HPDE6-E6E7 (cell line): Measurements from ENCODE around the gene OARD1.

ENCODE experiments used
- DNase-seq: peaks from one replicate; pipeline ENCODE4 v3.0.0; 2011; ENCODE audit warnings: missing footprints; ENCODE audit errors: extremely low spot score

The OARD1 gene

GRCh38 chr6:41047745-41048732, 24.1 kb downstream of the OARD1 start:
- DNase-seq, result no peak

- DNase-seq, result no peak
Measured at GRCh38 chr6:41047306-41047705, 24.9 kb downstream of the OARD1 start.

GRCh38 chr6:41046084-41046483, 26.1 kb downstream of the OARD1 start:
- no peak for DNase-seq

GRCh38 chr6:41045664-41046063, 26.5 kb downstream of the OARD1 start:
- no peak for DNase-seq

- no peak for DNase-seq
Measured at GRCh38 chr6:41043151-41043550, 29.0 kb downstream of the OARD1 start.

DNA sequence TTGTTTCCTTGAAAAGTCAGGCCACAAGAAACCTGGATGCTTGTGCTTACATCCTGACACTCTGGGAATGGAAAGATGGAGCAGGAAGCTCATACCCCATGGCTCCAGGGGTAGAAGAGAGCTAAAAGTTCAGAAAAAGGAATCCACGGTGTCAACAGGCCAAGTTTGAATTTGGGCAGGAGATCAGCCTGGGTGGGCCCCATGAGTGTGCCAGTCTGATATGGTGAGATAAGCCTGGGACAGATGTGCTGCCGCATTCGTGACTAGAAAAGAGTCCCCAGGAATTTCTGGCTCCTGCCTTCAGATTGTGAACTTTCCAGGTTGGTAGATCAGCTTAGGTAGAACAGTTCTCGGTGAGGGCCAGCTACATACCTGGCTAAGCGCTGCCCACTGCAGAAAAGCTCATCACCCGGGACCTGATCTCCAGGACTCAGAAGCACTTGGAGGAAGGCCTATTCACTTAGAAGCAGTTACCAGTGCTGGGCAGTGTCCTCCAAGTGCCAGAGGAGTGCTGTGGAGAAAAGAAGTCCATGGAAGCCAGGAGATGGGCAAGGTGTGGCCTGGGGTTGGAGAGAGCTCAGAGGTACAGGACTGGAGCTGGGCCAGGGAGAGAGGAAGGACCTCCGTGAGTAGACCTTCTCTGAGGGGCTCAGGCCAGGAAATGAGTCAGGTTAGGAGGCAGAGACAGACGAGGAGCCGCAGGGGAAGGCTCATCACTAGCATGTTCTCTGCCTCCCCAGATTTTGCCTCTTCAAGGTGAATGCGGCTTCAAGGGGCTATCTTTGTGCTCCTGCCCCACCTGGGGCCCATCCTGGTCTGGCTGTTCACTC, 29.7 kb downstream of the OARD1 start, which contains the start of gene TSPO2:
Gene TSPO2 (plus strand): TSS at position 242 of the 830 bp plus-strand sequence. CDS start 519 bp downstream, at position 761.
- no peak for DNase-seq

DNA sequence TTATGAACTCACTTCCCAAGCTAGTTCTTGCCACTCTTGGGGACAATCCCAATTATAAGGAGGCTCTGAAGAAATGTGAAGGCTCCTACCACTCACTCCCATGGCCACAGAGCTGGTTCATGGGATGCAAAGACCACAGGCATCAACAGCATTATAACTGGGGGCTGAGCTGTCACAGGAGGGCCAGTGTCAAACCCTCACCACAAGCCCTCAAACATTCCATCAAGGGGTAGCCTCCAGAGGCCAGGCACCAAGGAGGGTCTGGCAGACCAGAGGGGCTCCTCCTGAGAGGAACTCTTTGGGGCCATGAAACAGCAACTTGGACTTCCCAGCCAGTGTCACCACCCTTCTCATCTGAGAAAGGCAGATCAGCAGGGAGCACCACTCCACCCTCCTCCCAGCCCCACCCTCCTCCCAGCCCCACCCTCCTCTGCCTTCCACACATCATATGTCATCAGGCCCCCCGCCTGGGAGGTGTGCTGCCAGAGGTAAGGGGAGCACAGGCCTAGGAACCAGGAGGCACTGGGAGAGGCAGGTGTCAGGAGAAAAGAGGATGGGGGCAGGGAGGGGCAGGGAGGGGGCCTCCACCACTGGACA, 31.1 kb downstream of the OARD1 start:
- no peak for DNase-seq

GRCh38 chr6:41040101-41040939, 31.8 kb downstream of the OARD1 start:
- DNase-seq, result no peak

GRCh38 chr6:41039060-41039998, 32.8 kb downstream of the OARD1 start, which contains the start of gene UNC5CL:
Gene UNC5CL (minus strand): TSS chr6:41039221. CDS start chr6:41035074, 4,147 bp downstream.
- no peak for DNase-seq

GRCh38 chr6:41038205-41038604, 34.0 kb downstream of the OARD1 start:
- no peak for DNase-seq

DNA sequence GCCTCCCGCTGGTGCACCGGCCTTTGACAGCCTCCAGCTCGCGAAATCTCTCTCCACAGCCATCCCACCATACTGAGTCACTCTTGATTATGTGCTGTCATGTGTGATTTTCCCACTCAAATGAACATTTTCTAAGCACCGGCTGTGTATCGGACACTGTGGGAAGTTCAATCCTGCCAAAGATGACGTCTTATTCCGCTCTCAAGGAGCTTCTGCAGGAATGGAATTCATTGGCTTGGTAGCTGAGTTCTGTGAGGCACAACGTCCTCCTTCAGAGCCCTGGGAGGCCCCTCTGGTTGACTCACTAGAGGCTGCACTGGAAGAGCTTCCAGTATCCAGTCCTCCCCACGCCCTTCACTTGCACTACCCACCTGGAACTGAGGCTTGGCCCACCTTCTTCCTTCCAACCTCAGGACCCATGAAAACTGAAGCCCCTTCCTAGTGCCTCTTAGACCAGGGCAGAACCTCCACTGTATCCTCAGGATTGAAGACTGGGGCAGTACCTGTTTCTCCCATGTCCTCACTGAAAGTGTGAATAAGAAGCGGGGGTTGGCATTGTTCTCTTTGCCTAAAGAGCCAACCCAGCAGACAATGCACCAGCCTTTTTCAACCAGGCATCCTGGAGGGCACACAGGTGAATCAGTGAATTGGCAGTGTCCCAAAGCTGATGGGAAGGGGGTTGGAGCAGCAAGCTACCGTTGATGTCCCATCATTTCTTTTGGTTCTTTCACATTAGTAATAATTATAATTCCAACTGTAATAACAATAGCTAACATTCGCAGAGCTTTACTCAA, 34.9 kb downstream of the OARD1 start:
- no peak for DNase-seq

- no peak for DNase-seq
Measured at GRCh38 chr6:41036601-41037000, 35.6 kb downstream of the OARD1 start.

- DNase-seq, result peak; percentile 82
Measured at GRCh38 chr6:41036186-41036585, 36.0 kb downstream of the OARD1 start.

GRCh38 chr6:41033776-41034175, 38.4 kb downstream of the OARD1 start:
- DNase-seq, result no peak

- DNase-seq, result no peak
Measured at GRCh38 chr6:41032830-41033229, 39.3 kb downstream of the OARD1 start.

DNA sequence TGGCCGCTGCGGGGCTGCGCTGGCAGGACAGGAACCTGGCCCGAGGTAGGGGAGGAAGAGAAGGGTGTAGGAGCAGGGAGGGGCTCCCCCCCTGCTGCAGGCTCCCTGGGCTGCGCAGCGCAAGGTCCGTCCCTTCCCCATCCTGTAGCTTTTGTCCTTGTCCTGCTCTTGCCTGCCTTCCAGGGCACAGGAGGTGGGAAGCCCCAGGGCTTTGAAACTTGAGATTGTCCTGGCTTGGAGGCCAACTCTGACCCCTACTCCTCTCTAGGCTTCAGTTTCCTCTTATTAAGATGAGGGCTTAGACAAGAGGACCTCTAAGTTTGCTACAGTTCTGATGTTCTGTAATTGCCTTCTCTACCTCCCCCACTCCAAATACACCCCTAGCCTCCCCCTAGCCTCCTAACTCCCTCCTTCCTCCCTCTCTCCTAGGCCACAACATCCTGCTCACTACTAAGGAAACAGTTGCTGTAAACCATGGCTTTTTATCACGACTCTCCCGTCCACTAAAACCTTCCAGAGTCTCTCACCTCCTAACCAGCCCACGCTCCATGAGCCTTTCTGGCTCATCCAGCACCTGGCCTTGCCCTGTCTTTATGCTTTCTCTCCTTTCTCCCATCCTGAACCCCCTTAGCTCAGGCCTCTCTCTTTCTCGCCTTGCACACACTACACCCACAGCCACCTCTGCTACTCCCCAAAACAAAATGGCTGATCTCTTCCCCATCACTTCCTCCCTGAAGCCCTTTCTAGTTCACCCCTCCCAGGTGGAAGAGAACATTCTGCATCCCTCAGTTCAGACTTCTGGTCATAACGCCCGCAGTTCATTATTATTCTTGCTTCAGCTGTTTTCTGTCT, 43.4 kb downstream of the OARD1 start:
- DNase-seq, result no peak

GRCh38 chr6:41027799-41028560, 44.2 kb downstream of the OARD1 start:
- DNase-seq, result no peak
